Kidney (tissue), 14 donors: ENCODE results near the gene MYO7A. TPM values are rescaled to one million over a fixed set of nuclear protein-coding genes. Genes with fewer than 3 reads are reported as not detected.
A peak's percentile ranks its signal among the peaks of the same experiment; 100 is the strongest.

Experiments
- DNase-seq, 5 donors: peaks; one replicate each; pipeline ENCODE4 v3.0.0-alpha.2; 2013 to 2020
- FAIRE-seq: peaks from 2 replicates; lab custom pipeline; 2012; peaks lifted over from hg19 to GRCh38; lab: Jason Lieb, UNC
- H3K27ac ChIP-seq, 2 donors: one replicate each; pipeline ENCODE4 v1.7.0; 2013; ENCODE audit warnings: low read depth in 2 of 2, low read length in 2 of 2, inconsistent platforms in 1 of 2
- H3K27me3 ChIP-seq: one replicate; pipeline ENCODE4 v1.7.1; 2013; ENCODE audit warnings: low read length, inconsistent platforms; ENCODE audit not compliant: control insufficient read depth, insufficient read depth
- H3K36me3 ChIP-seq, 3 donors: one replicate each; pipeline versions ENCODE4 v1.7.0 to v1.7.1; 2013; ENCODE audit warnings: low read length in 3 of 3, control low read depth in 1 of 3, inconsistent platforms in 1 of 3; ENCODE audit not compliant: insufficient read depth in 3 of 3, control insufficient read depth in 2 of 3
- H3K4me1 ChIP-seq, 3 donors: one replicate each; pipeline versions ENCODE4 v1.7.0 to v1.7.1; 2013; ENCODE audit warnings: low read length in 3 of 3, inconsistent platforms in 1 of 3, low read depth in 1 of 3; ENCODE audit not compliant: control insufficient read depth in 2 of 3, insufficient read depth in 2 of 3
- H3K4me3 ChIP-seq, 3 donors: one replicate each; pipeline versions ENCODE4 v1.7.0 to v1.8.1; 2013; ENCODE audit warnings: low read length in 3 of 3, control low read depth in 1 of 3, inconsistent platforms in 1 of 3
- H3K9ac ChIP-seq, 3 donors: one replicate each; pipeline versions ENCODE4 v1.7.0 to v1.7.1; 2013; ENCODE audit warnings: low read length in 3 of 3, control low read depth in 1 of 3, inconsistent platforms in 1 of 3
- H3K9me3 ChIP-seq, 3 donors: one replicate each; pipeline versions ENCODE4 v1.7.0 to v1.7.1; 2013; ENCODE audit warnings: low read length in 3 of 3, control low read depth in 1 of 3, inconsistent platforms in 1 of 3; ENCODE audit not compliant: control insufficient read depth in 2 of 3, insufficient read depth in 1 of 3
- CTCF ChIP-seq: IDR thresholded peaks from 3 replicates; pipeline ENCODE4 v1.5.1; 2012; ENCODE audit warnings: mild to moderate bottlenecking, moderate library complexity, borderline replicate concordance; ENCODE audit not compliant: insufficient read depth; ENCODE audit errors: extremely low read depth
- intact Hi-C: fragments of 100-400 bp; cut with DNase I; formaldehyde crosslinking; loops from one replicate; pipeline ENCODE4 v1.11.1; 2022
- polyA plus RNA-seq: library from polyadenylated mRNA; stranded (reverse); fragments of 350-450 nt; fragmentation: Illumina TruSeq; extraction: RNeasy Lipid Tissue Mini Kit (QIAGEN cat#74804); gene quantifications from one replicate; pipeline ENCODE4 v1.2.3, GENCODE V29; 2014; ENCODE audit warnings: low read depth, low replicate concordance; ENCODE audit not compliant: insufficient read depth
- total RNA-seq: library from RNA; stranded (reverse); fragmentation: NEBNext Ultra II Directional; extraction: Animal tissue kit (Norgen Biotek cat#: 25700); gene quantifications from one replicate; pipeline ENCODE4 v1.2.1, GENCODE V29; 2021
- donor health status: control.
- donor health status: control.
- donor health status: control.
- donor health status: control.
- donor health status: control.
- donor health status: DM: yes; HTN: yes; CAD: no.
- donor health status: Normal renal cell carcinoma (clear cell type).

Gene MYO7A
- total and polyA plus RNA-seq, 2 donors from 2014 or later: 6.1 to 10.7 TPM

GRCh38 chr11:77158041-77158695 is 30.1 kb downstream of the MYO7A start:
- H3K9me3 ChIP-seq: no peaks in the 10 kb centered on the region
- TF ChIP-seq CTCF: no peak
- intact Hi-C loops: no loop called here
- no peak overlapping the region for H3K4me3 ChIP-seq
- peaks cover 0 to 4% (median 0%) of the 10 kb centered on the region in 3 donors for H3K36me3 ChIP-seq
- H3K4me1 ChIP-seq: peaks cover 0 to 13% (median 8%) of the 10 kb centered on the region in 3 donors
- no peaks in the 10 kb centered on the region for H3K27me3 ChIP-seq
- peak in 1 of 5 donors; percentile 68 for DNase-seq
- no peak for FAIRE-seq
- no peak overlapping the region for H3K27ac ChIP-seq
- no peak overlapping the region for H3K9ac ChIP-seq

- TF ChIP-seq CTCF: no peak
- no peak for FAIRE-seq
- H3K36me3 ChIP-seq: peaks cover 0 to 4% (median 0%) of the 10 kb centered on the region in 3 donors
- DNase-seq: no peak
- no peak overlapping the region for H3K9ac ChIP-seq
- peaks cover 0 to 2% (median 0%) of the 10 kb centered on the region in 3 donors for H3K4me1 ChIP-seq
- no peak overlapping the region for H3K27ac ChIP-seq
- no peaks in the 10 kb centered on the region for H3K9me3 ChIP-seq
- no peak overlapping the region for H3K4me3 ChIP-seq
- no peaks in the 10 kb centered on the region for H3K27me3 ChIP-seq
- intact Hi-C loops: no loop called here
These were observed 31.3 kb downstream of the MYO7A start for GRCh38 chr11:77159219-77159936.

GRCh38 chr11:77159937-77160495 is 32.0 kb downstream of the MYO7A start:
- DNase-seq (no peak), FAIRE-seq (no peak)
- peaks cover 0 to 4% (median 0%) of the 10 kb centered on the region in 3 donors for H3K36me3 ChIP-seq
- intact Hi-C loops: no loop called here
- H3K27me3 ChIP-seq: no peaks in the 10 kb centered on the region
- H3K4me3 ChIP-seq: no peak overlapping the region
- no peak for TF ChIP-seq CTCF
- H3K4me1 ChIP-seq: no peaks in the 10 kb centered on the region
- no peak overlapping the region for H3K27ac ChIP-seq
- no peak overlapping the region for H3K9ac ChIP-seq
- no peaks in the 10 kb centered on the region for H3K9me3 ChIP-seq
